HepG2 (cell line): ENCODE results near the gene NFS1. TPM values are rescaled to one million over a fixed set of nuclear protein-coding genes. Genes with fewer than 3 reads are reported as not detected.
"Not testable (repeated sequence)": the region's sequence is repeated elsewhere in the genome, so short reads cannot be mapped to it uniquely, and the experiment has no call there.

Experiments
- ATAC-seq: fragments of 200-7000 bp; cut with Tn5 transposase; 3 replicates; pipeline ENCODE4 v1.9.1; 2020; ENCODE audit warnings: mild to moderate bottlenecking, moderate library complexity
- BruUV-seq: library from RNA; stranded (reverse); fragments of 400-500 nt; replicated peaks from 2 replicates; lab custom pipeline; 2021; lab: Mats Ljungman, UMichigan
- CTCF ChIA-PET: fragments of 300-600 bp; formaldehyde crosslinking; extraction: SDS; loops from one replicate; lab custom pipeline; 2021; ENCODE audit warnings: low total read pairs, inconsistent platforms, low intra/inter-chr PET ratio; lab: Yijun Ruan, JAX
- POLR2A ChIA-PET: fragments of 350-600 bp; sonication (Branson Sonifier 250); formaldehyde crosslinking; loops from one replicate; lab custom pipeline; 2020; ENCODE audit warnings: antibody characterized with exemption, inconsistent platforms; lab: Yijun Ruan, JAX
- DNase-seq: peaks from one replicate; pipeline ENCODE4 v3.0.0-alpha.2; 2015; ENCODE audit warnings: low spot score
- FAIRE-seq: peaks from 3 replicates; lab custom pipeline; 2011; peaks lifted over from hg19 to GRCh38; lab: Jason Lieb, UNC
- H2AFZ ChIP-seq: one replicate; pipeline ENCODE4 v1.6.1; 2011; ENCODE audit warnings: low read length, inconsistent platforms
- H3K27ac ChIP-seq: fragments of 300-600 bp; 3 replicates; pipeline ENCODE4 v1.8.0; 2011; ENCODE audit warnings: mixed run types, mild to moderate bottlenecking, mixed read lengths, low read length, inconsistent platforms; ENCODE audit not compliant: insufficient read depth; ENCODE audit errors: extremely low read length
- H3K27me3 ChIP-seq, 2 experiments: fragments of 200-600 bp in 1 of 2; 2 replicates in 1 of 2; 3 replicates in 1 of 2; pipeline versions ENCODE4 v1.6.0 to v1.8.0; 2011; ENCODE audit warnings: low read length in 2 of 2, mild to moderate bottlenecking in 2 of 2, moderate library complexity in 2 of 2, inconsistent platforms in 1 of 2; ENCODE audit not compliant: insufficient read depth in 2 of 2, control insufficient read depth in 1 of 2
- H3K36me3 ChIP-seq, 2 experiments: fragments of 200-600 bp in 1 of 2; replicated peaks in 1 of 2; 2 replicates in 1 of 2; 3 replicates in 1 of 2; pipeline versions ENCODE4 v1.5.1 to v1.8.0; 2011; ENCODE audit warnings: low read length in 2 of 2, inconsistent platforms in 1 of 2; ENCODE audit not compliant: insufficient read depth in 2 of 2, control insufficient read depth in 1 of 2
- H3K4me1 ChIP-seq: 2 replicates; pipeline ENCODE4 v1.5.1; 2012; ENCODE audit warnings: low read length, inconsistent platforms; ENCODE audit not compliant: insufficient read depth
- H3K4me2 ChIP-seq: 2 replicates; pipeline ENCODE4 v1.6.0; 2011; ENCODE audit warnings: low read depth, low read length, inconsistent platforms
- H3K4me3 ChIP-seq, 3 experiments: fragments of 200-600 bp in 1 of 3; sonication (generic), shearing (Covaris generic) in 1 of 3; replicated peaks in 1 of 3; 2 replicates each; pipeline ENCODE4 v1.5.1; 2011 to 2016; ENCODE audit warnings: low read length in 3 of 3, inconsistent platforms in 2 of 3, low read depth in 2 of 3, mild to moderate bottlenecking in 2 of 3, control low read depth in 1 of 3, mixed read lengths in 1 of 3; ENCODE audit not compliant: insufficient read depth in 1 of 3
- H3K79me2 ChIP-seq: one replicate; pipeline ENCODE4 v1.6.1; 2011; ENCODE audit warnings: low read length, inconsistent platforms; ENCODE audit not compliant: insufficient read depth
- H3K9ac ChIP-seq: 2 replicates; pipeline ENCODE4 v1.6.0; 2011; ENCODE audit warnings: mild to moderate bottlenecking, low read depth, low read length, inconsistent platforms; ENCODE audit not compliant: insufficient read depth
- H3K9me3 ChIP-seq: 2 replicates; pipeline ENCODE4 v1.5.1; 2012; ENCODE audit warnings: mild to moderate bottlenecking, low read length
- H4K20me1 ChIP-seq: 2 replicates; pipeline ENCODE4 v1.6.0; 2011; ENCODE audit warnings: inconsistent platforms, mild to moderate bottlenecking, low read length, moderate library complexity; ENCODE audit not compliant: insufficient read depth
- ELF4 ChIP-seq: sonication (generic); formaldehyde crosslinking; IDR thresholded peaks from 2 replicates; pipeline ENCODE4 v1.5.0; 2020; ENCODE audit warnings: missing genetic modification reagents, mild to moderate bottlenecking, moderate library complexity, borderline replicate concordance
- FIP1L1 ChIP-seq: fragments of 200-400 bp; formaldehyde crosslinking; IDR thresholded peaks from 2 replicates; pipeline ENCODE4 v1.6.1; 2018; ENCODE audit warnings: low read depth, mild to moderate bottlenecking, low read length, moderate library complexity, borderline replicate concordance; ENCODE audit not compliant: insufficient read depth
- HES4 ChIP-seq: sonication (generic); formaldehyde crosslinking; IDR thresholded peaks from 2 replicates; pipeline ENCODE4 v1.9.0; 2021; ENCODE audit warnings: mild to moderate bottlenecking, missing genetic modification reagents, borderline replicate concordance
- HNRNPK ChIP-seq: fragments of 200-400 bp; formaldehyde crosslinking; IDR thresholded peaks from 2 replicates; pipeline ENCODE4 v1.6.1; 2018; ENCODE audit warnings: low read length, low read depth, moderate library complexity, mild to moderate bottlenecking; ENCODE audit not compliant: poor library complexity, severe bottlenecking
- KAT2B ChIP-seq: fragments of 150-350 bp; IDR thresholded peaks from 2 replicates; pipeline ENCODE4 v1.6.1; 2014; ENCODE audit warnings: low read depth, low read length, borderline replicate concordance
- SIN3A ChIP-seq: IDR thresholded peaks from 2 replicates; pipeline ENCODE4 v1.6.1; 2011; ENCODE audit warnings: low read depth, mild to moderate bottlenecking, control low read depth, low read length, borderline replicate concordance
- ZKSCAN8 ChIP-seq: IDR thresholded peaks from 2 replicates; pipeline ENCODE4 v1.6.1; 2016; ENCODE audit warnings: borderline replicate concordance, missing genetic modification reagents, missing compliant biosample characterization
- ZNF280B ChIP-seq: sonication (generic); formaldehyde crosslinking; IDR thresholded peaks from 2 replicates; pipeline ENCODE4 v1.5.0; 2020; ENCODE audit warnings: missing genetic modification reagents, mild to moderate bottlenecking, borderline replicate concordance
- ZNF326 ChIP-seq: sonication (generic); formaldehyde crosslinking; IDR thresholded peaks from 2 replicates; pipeline ENCODE4 v1.4.0; 2020; ENCODE audit warnings: missing genetic modification reagents, borderline replicate concordance
- ZNF382 ChIP-seq: sonication (generic); formaldehyde crosslinking; IDR thresholded peaks from 2 replicates; pipeline ENCODE4 v1.5.0; 2020; ENCODE audit warnings: missing genetic modification reagents, mild to moderate bottlenecking, borderline replicate concordance
- ZNF644 ChIP-seq: IDR thresholded peaks from 2 replicates; pipeline ENCODE4 v1.6.1; 2016; ENCODE audit warnings: low read depth
- WGBS: methylation state at CpG from one replicate; pipeline ENCODE4 v1.1.6; 2017; ENCODE audit warnings: low lambda C conversion rate; 5-methylcytosine and 5-hydroxymethylcytosine counted together
- in situ Hi-C: cut with HindIII; loops from 2 replicates; pipeline ENCODE4 v1.10.0; 2017; ENCODE audit warnings: low pct_unique_long_range_greater_than_20kb; ENCODE audit not compliant: extremely low pct_ligation_motif_present
- intact Hi-C: fragments of 100-400 bp; cut with micrococcal nuclease; formaldehyde crosslinking; loops from one replicate; pipeline ENCODE4 v1.10.0; 2022; ENCODE audit not compliant: unreplicated experiment
- polyA plus RNA-seq, 8 experiments: library from polyadenylated mRNA; depleted of rRNA in 3 of 8; stranded (reverse) in 7 of 8; unstranded in 1 of 8; fragments of >200 nt; fragmentation: Illumina TruSeq in 4 of 8; extraction: Trizol in 4 of 8; gene quantifications; 2 replicates each; pipeline versions ENCODE4 v1.2.1 to v1.2.3, GENCODE V29; 2011 to 2016; ENCODE audit warnings: low read depth in 4 of 8, missing spikeins in 1 of 8, mixed read lengths in 1 of 8; ENCODE audit not compliant: insufficient read depth in 1 of 8
- total RNA-seq, 5 experiments: library from RNA; depleted of rRNA; stranded (reverse); fragments of >200 nt; fragmentation: Illumina TruSeq; extraction: Trizol; gene quantifications; 2 replicates each; pipeline ENCODE4 v1.2.3, GENCODE V29; 2016; ENCODE audit warnings: low read depth in 1 of 5
- TF ChIP-seq, protein P1 (sequence below): sonication (generic); formaldehyde crosslinking; IDR thresholded peaks from 2 replicates; pipeline ENCODE4 v1.9.0; 2021; ENCODE audit warnings: missing genetic modification reagents, borderline replicate concordance

Gene NFS1
- total and polyA plus RNA-seq, 2 of the 13 experiments (the other 11 are each of a cell fraction or from before 2014, with no cell fraction given): 65.9 to 88.1 TPM

DNA sequence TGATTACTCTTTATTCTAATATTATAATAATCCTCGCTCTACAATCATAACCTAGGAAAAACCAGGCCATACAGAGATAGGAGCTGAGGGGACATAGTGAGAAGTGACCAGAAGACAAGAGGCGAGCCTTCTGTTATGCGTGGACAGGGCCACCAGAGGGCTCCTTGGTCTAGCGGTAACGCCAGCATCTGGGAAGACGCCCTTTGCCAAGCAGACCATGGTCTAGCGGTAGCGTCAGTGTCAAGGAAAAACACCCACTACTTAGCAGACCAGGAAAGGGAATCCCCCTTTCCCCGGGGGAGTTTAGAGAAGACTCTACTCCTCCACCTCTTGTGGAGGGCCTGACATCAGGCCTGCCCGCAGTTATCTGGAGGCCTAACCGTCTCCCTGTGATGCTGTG is 12.3 kb downstream of the NFS1 start (continued):
- TF ChIP-seq ZNF280B: peak; percentile 96

GRCh38 chr20:35685368-35685767 is 13.8 kb downstream of the NFS1 start:
- DNase-seq, CTCF ChIA-PET: not testable (repeated sequence)
- WGBS: 98% methylated on average over 9 of the region's 9 CpGs

GRCh38 chr20:35681960-35682359 is 17.2 kb downstream of the NFS1 start:
- TF ChIP-seq, protein P1, sequence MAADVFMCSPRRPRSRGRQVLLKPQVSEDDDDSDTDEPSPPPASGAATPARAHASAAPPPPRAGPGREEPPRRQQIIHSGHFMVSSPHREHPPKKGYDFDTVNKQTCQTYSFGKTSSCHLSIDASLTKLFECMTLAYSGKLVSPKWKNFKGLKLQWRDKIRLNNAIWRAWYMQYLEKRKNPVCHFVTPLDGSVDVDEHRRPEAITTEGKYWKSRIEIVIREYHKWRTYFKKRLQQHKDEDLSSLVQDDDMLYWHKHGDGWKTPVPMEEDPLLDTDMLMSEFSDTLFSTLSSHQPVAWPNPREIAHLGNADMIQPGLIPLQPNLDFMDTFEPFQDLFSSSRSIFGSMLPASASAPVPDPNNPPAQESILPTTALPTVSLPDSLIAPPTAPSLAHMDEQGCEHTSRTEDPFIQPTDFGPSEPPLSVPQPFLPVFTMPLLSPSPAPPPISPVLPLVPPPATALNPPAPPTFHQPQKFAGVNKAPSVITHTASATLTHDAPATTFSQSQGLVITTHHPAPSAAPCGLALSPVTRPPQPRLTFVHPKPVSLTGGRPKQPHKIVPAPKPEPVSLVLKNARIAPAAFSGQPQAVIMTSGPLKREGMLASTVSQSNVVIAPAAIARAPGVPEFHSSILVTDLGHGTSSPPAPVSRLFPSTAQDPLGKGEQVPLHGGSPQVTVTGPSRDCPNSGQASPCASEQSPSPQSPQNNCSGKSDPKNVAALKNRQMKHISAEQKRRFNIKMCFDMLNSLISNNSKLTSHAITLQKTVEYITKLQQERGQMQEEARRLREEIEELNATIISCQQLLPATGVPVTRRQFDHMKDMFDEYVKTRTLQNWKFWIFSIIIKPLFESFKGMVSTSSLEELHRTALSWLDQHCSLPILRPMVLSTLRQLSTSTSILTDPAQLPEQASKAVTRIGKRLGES (CRISPR knock-in tag): no peak
- TF ChIP-seq ZNF382 (no peak), HES4 (CRISPR knock-in tag) (no peak), ZNF644 (CRISPR knock-in tag) (no peak), SIN3A (no peak), ELF4 (CRISPR knock-in tag) (no peak), HNRNPK (no peak), ZNF326 (no peak), KAT2B (no peak), FIP1L1 (no peak), ZKSCAN8 (CRISPR knock-in tag) (no peak)
- Histone ChIP-seq H3K4me1 (no peaks in the 10 kb centered on the region), H3K27ac (no peak overlapping the region), H3K4me3 (no peak overlapping the region), H3K4me2 (no peak overlapping the region), H3K36me3 (peaks cover 3 to 12% of the 10 kb centered on the region in 2 experiments; a peak in 4 of 5 replicates), H3K79me2 (no peaks in the 10 kb centered on the region), H3K9ac (no peak overlapping the region), H3K9me3 (peaks cover under 1% of the 10 kb centered on the region), H3K27me3 (no peaks in the 10 kb centered on the region), H4K20me1 (no peaks in the 10 kb centered on the region), H2AFZ (no peak overlapping the region)
- intact Hi-C loops (no loop called here), in situ Hi-C loops (no loop called here)
- ChIA-PET CTCF (no interaction called here), POLR2A (interaction anchor here (1.3 kb wide), 1 partner anchor 63 kb away, joined by 3 read pairs; no protein-coding TSS in a partner anchor)
- BruUV-seq: no TSS peak
- whole genome bisulfite sequencing: 97% methylated on average over 1 of the region's 1 CpG
- no peak for DNase-seq
- no peak for ATAC-seq
- no peak for FAIRE-seq

More at GRCh38 chr20:35685368-35685767, 13.8 kb downstream of the NFS1 start:
- ATAC-seq, H2AFZ ChIP-seq, H3K27me3 ChIP-seq, H3K4me1 ChIP-seq, FAIRE-seq, H3K79me2 ChIP-seq, H3K27ac ChIP-seq, intact Hi-C loops, H3K4me3 ChIP-seq, BruUV-seq, H3K9ac ChIP-seq, H3K4me2 ChIP-seq, in situ Hi-C loops, H3K9me3 ChIP-seq, H4K20me1 ChIP-seq: not testable (repeated sequence)
- H3K36me3 ChIP-seq: peaks cover 16 to 35% of the 10 kb centered on the region in 2 experiments
- POLR2A ChIA-PET: interaction anchor here (0.6 to 1.4 kb wide), 2 partner anchors 21 to 34 kb away, joined by 3 read pairs; partner anchors contain the start of genes CPNE1 and RBM12
